GM18508 (cell line): ENCODE results near the gene SRXN1.

ENCODE experiments used
- ATAC-seq: cut with Tn5 transposase; IDR thresholded peaks from one replicate; pipeline ENCODE4 v1.9.1; 2021; ENCODE audit warnings: moderate number of reproducible peaks; ENCODE audit not compliant: insufficient read depth, unreplicated experiment

SRXN1 gene

DNA sequence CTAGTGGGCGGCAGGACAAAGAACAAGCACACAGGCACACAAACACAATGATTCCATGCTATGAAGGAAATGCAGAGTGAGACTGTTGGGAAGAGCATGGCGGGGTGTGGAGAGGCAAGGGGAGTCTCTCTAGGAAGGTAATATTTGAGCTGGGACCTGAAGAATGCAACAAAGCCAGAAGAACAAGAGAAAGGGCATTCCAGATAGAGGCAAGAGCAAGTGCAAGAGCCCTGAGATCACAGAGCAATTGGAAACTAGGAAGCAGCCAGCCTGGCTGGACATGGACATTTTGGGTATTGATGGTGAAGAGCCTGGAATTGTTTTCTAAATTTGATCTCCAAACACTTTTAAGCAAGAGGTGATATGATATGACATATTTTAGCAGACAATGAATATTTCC, 15.4 kb downstream of the SRXN1 start:
- no peak for ATAC-seq

DNA sequence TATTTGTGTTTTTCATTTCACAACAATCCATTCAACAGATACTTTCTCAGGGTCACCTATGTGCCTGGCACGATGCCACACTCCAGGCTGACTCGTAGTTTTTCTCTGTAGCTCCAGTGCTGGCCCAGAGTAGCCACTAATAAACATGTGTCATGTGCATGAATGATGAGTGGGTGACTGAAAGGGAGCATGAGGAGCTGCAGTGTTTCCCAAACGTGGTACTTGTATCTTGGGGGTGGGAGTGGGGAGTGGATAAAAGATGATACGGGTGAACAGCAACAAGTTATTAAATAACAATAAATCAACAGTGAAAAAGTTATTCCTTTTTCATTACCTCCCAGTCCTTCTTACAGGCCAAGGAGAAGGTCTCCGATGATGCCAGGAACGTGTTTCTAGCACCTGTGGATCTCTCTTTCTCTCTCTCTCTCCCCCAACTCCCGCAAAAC, 17.1 kb downstream of the SRXN1 start:
- ATAC-seq = no peak

GRCh38 chr20:635028-635892, 17.7 kb downstream of the SRXN1 start:
- no peak for ATAC-seq

DNA sequence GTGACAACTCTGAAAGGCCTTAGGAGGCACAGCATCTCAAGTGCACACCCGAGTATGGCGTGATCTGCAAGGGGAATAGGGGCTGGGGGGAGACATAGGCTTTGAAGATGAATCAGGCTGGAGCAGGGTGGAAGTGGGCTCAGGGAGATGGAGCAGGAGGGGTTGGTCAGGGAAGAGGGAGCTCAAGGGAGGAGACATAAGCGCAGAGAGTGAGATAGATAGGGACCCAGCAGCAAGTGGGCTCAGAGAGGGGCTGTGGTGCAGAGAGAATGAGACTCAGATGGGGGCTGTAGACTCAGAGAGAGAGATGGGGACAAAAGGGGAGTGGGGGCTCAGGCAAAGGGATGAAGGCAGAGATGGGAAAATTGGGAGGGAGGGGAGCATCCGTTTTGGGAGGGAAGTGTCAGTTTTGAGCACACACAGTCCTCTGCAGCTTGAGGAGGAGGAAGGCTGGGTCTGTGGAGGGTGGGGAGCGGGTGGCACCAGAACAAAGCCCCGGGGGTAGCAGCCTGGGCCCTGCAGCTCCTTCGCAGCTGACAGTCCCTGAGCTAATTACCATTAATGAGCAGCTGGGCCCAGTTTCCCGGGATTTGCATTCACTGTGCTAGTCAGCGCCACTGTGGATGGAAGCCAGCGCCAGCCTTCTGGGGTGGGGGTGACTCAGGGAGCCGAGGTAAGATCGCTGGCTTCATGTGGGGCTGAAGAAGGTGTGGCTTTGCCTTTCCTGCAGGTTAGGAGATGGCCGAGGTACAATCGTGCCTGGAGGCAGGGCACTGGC, 18.7 kb downstream of the SRXN1 start:
- ATAC-seq = no peak

GRCh38 chr20:631101-631500, 21.9 kb downstream of the SRXN1 start:
- ATAC-seq = no peak

GRCh38 chr20:626579-626978, 26.4 kb downstream of the SRXN1 start:
- ATAC-seq = no peak

DNA sequence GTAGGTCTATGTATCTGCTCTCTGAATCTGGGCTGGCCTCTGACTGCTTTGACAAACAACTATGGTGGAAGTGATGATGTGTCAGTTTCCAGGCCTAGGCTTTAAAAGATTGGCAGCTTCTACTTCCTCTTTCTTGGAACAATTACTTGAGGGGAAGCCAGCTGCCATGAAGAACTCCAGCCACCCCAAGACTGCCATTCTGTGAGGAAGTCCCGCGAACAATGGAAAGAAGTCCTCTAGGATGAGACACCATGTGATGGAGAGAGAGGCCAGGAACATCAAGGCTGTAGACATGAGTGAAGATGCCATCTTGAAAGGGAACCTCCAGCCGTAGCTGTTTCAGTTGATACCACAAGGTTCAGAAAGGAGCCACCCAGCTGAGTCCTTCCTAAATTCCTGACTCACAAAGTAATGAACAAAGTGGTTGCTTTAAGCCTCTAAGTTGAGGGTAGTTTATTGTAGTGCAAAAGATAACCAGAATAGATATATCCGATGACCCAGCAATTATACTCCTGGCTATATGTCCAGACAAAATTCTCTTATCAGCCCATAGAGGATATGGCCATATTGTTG, 27.6 kb downstream of the SRXN1 start:
- ATAC-seq = no peak

GRCh38 chr20:623704-624103, 29.3 kb downstream of the SRXN1 start:
- ATAC-seq = no peak

GRCh38 chr20:623021-623420, 30.0 kb downstream of the SRXN1 start:
- no peak for ATAC-seq

- no peak for ATAC-seq
Measured at GRCh38 chr20:622161-622560, 30.8 kb downstream of the SRXN1 start.

- ATAC-seq = no peak
Measured at GRCh38 chr20:621125-621756, 31.8 kb downstream of the SRXN1 start.

GRCh38 chr20:620246-620645, 32.8 kb downstream of the SRXN1 start:
- no peak for ATAC-seq

GRCh38 chr20:618980-619379, 34.0 kb downstream of the SRXN1 start:
- no peak for ATAC-seq

- no peak for ATAC-seq
Measured at GRCh38 chr20:617934-618690, 34.9 kb downstream of the SRXN1 start.

DNA sequence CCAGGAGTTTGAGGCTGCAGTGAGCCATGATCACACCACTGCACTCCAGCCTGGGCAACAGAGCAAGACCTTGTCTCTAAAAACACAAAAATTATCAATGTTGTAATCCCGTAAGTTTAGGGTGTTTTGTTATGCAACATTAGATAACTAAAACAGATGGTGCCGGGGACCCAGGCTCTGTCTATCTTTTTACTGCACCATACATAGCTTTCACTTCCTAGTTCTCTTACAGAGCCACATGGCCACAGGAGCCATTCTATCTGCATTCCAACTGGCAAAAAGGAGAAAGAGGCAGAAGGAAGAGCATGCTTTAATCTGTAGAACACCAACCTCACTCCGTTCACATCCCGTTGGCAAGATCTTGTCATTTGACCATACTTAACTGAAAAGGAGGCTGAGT, 37.5 kb downstream of the SRXN1 start:
- no peak for ATAC-seq

DNA sequence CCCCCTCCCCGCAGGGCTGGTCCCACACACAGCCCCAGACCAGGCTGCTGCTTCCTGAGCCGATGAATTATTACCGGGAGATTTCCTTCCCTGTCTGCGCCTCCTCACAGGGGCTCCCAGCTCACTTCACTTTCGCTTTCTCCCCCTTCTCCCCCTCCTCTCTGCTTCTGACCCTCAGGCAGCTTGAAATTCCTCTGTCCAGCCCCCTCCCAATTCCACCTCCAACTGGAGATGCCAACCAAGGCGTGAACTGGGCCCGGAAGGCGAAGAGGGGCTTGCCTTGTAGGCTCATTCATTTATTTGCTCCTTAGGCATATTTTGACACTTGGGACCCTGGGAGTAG, 41.2 kb downstream of the SRXN1 start:
- no peak for ATAC-seq

GRCh38 chr20:611047-611842, 41.8 kb downstream of the SRXN1 start:
- ATAC-seq = no peak

DNA sequence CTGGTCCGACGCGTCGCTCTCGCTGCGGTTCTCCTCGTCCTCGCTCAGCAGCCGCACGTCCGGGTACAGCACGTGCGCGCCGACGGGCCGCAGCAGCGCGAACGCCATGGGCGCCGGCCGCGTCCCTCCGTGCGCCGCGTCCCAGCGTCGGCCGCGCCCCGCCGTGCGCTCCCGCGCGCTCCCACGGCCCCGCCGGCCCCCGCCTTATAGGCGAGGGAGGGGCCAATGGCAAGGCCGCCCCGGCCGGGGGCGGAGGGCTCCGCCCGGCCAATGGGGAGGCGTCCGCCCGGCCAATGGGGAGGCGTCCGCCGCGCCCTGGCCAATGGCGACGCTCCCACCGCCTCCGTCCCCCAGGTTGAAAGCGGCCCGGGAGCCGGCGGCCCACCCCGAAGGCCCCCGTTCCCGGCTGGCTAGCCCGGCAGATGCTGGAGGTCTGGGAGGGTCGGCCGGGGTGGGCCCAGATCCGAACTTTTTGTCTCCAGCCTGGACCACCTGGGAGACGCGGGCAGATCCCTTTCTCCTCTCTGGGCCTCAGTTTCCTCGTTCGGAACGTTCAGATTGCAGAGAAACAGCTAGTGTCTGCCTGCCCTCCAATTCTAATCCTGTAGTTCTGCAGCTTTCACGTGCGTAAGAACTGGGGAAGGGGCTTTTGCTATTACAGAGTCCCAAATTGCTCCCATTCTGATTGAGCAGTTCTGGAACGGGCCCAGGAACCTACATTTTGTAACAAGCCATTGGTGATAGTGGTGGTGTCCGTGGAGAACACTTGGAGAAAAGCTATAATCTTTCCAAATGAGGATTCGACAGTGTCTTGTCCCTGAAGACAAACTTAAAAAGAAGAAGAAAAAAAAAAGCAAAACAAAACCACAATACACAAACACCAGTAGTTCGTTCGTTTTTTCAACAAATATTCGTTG, 42.6 kb downstream of the SRXN1 start, which contains the start of gene TCF15:
Gene TCF15 (minus strand): TSS at position 180 of the 917 bp plus-strand sequence. CDS start 72 bp downstream, at position 108.
- ATAC-seq = no peak
